Amniotic epithelial cell (primary cell): Measurements from ENCODE around the gene TMBIM4.
A peak's percentile ranks its signal among the peaks of the same experiment; 100 is the strongest.

Source experiments
- DNase-seq: peaks from one replicate; pipeline ENCODE4 v3.0.0-alpha.2; 2010; ENCODE audit warnings: low read depth

TMBIM4 gene

DNA sequence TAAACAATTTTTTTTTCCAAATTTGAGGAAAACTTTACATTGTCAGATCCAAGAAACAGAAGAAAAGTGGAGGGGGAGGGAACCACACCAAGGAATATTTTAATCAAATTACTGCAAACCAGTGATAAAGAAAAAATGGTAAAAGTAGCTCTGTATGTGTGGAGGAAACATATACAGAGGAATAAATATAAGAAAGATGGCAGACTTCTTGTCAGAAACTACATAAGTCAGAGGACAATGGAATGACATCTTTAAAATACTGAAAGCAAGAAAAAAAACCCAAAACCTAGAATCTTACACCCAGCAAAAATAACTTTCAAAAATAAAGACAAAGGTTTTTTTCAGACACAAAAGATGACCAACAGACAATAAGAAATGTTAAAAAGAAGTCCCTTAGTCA lies 29.1 kb downstream of the TMBIM4 start:
- peak; percentile 33 for DNase-seq

DNA sequence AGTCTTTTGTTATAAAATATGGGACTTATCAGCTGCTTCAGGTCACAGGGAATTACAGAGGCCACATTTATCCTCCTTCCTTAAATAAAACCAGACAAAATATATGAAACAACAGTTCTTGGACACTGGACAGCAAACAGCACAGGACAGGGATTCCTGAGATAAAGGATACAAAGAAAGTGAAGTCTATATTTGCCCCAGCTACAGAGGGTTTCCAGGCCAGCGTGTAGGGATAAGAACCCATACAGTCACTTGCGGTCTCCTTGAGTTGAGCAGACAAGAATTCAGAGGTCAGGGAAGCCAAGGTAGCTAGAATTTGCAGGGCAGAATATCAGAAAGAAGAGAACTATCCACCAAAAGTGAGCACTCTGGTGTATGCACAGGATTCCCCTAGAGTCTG lies 30.5 kb downstream of the TMBIM4 start:
- no peak for DNase-seq

DNA sequence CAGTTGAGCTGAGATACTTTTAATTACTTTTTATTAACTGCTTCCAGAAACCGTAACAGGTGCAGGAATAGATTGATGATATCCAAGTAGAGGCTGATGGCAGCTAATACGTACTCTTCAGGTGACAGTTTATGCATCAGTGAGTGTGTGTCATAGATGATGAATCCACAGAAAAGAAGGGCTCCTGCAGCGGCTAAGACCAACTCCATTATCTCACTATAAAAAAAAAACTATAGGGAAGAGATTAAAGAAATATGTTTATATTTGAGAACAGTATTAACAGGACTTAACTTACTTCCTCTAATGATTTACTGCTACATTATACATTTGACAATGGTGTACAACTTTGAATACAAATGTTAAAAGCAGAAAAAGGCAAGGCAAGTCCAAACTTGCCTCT lies 31.9 kb downstream of the TMBIM4 start:
- no peak for DNase-seq

DNA sequence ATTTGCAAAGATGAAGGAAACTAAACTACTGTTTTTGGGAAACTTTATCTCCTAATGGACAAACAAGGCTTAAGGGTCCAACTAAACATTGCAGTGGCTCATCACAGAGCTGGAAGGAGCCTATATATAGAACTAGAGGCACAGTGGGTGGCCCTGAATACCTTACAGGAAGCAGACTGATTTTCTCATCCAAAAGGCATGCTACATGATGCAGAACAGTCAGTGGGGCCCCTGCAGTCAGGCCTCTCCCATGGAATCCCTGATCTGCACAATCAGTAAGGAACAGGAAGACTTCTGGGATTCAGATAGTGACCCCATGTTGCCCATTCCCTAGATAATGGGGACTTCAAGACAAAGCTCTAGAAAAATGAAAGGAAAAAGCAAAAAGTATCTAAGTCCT lies 37.4 kb downstream of the TMBIM4 start:
- peak; percentile 92 for DNase-seq

DNA sequence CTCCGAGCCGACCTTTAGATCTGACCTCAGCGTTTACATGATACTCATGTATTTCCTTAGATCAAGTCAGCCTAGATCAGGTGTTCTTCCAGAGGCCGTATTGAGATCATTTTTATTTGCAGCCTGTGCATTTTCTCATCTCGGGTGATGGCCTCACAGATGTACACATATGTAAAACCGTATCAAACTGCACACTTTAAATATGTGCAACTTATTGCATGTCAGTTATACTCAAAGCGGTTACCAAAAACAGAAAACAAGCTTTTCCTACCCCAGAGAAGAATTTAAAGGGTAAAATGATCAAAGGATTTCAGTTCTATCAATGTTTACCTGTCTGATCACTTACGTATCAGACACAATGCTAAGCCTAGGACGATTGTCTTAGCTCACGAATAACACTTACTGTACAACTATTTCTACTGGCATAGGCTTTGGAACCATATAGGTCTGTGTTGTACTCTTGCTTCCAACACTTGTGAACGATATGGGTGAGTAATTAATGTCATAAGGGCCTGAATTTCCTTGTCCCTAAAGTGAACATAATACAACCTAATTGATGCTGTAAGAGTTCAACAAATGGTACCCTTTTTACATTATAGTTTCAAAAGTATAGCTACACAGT lies 38.6 kb downstream of the TMBIM4 start:
- no peak for DNase-seq

DNA sequence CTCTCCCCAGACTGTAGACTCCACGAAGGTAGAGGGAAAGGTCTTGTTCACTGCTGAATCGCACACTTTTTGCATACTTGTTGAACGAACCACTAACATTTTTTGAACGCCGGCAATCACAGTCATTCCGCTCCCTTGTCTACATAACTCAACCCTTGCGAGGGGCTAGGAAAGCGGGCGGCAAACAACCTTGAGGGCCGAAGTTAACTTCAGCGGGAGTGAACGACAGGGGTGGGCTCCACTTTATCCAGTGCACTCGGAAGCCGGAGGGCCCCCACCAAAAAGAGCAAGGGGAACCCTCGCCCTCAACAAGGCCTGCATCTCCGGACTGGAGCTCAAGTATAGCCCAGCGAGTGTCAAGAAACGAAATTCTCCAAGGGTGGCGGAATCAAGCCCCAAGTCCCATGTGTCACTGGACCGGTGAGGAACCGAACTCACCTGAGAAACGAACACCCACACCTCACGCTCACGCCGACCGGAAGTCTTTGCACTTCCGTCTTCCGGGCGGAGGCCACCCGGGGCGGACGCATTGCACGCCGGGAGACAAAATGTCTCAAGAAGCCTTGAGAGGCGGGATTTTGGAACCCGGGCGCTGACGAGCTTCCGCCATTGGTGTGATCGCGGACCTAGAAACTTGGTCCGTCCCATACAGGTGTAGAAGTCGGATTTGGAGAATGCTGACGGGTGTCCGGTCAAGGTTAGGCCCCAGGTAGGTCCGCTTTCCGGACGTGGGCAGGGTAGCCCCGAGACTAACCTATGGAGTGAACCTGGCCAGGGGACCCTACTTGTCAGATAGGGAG lies 39.3 kb downstream of the TMBIM4 start, which contains the start of gene LLPH:
LLPH (minus strand) TSS at position 484 of the 800 bp plus-strand sequence. CDS start 1,644 bp downstream, outside the sequence.
- peak; percentile 84 for DNase-seq

DNA sequence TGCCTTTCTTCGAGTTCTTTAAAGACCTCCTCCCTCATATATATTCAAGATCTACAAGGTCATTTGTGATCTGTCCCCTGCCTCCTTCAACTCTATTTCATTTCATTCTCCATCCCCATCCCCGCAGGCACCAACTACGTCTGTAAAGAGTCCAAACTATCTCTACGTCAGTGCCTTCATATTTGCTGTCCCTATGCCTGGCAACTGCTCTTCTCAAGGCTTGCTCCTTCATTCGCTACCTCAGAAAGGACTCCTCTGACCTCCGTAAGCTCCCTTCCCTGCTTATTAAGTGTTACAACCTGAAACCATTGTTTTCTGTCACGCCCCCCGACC lies 39.9 kb downstream of the TMBIM4 start:
- peak; percentile 38 for DNase-seq

DNA sequence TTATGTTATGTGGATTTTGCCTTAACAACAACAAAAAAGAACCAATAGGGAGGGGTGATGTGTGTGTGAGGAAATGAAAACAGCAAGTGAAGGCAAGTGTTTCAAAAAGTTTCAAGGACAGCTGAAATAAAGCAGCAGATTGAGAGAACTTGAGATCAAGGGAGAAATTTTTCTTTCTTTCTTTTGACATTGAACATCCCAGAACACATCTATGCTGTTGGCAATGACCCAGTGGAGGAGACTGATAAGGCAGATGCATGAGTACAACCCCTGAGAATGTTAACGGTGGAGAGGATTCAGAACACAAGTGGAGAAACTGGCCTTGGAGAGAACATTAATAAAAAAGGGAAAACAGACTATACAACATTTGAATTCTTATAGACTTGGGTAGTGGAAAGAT lies 42.1 kb downstream of the TMBIM4 start:
- peak; percentile 98 for DNase-seq

DNA sequence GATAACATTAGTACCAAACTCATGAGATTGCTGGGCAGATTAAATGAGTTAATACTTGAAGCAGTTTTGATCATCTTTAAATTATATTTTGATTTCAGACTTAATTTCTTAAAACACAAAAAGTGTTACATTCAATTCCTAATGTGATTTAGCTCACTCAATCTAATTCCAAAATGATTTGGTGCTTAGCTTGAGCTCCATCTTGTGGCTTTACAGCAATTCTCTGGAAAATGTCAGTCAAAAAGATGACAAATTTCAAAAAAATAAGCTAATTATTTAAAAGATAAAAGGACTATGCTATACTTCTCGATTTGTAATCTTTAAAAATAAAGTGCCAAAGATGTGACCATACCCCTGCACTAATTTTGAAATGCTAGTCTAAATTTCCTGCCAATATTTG lies 49.3 kb downstream of the TMBIM4 start:
- DNase-seq: no peak

DNA sequence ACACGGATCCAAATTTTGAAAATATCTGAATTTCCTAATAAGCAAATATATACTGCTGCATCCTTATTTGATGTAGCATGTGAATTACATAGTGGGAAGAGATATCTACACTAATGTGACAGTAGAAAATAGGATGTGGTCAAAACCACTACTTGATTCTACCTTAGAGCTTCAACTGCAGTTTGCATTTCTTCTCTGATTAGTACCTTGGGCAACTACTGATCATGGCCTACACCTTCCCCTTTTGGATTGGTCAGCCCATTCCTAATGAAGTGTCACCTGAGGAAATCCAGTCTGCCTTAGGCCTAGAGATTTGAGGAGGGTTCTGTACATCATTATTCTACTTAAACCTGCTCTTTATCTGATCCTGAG lies 49.9 kb downstream of the TMBIM4 start:
- DNase-seq: no peak

DNA sequence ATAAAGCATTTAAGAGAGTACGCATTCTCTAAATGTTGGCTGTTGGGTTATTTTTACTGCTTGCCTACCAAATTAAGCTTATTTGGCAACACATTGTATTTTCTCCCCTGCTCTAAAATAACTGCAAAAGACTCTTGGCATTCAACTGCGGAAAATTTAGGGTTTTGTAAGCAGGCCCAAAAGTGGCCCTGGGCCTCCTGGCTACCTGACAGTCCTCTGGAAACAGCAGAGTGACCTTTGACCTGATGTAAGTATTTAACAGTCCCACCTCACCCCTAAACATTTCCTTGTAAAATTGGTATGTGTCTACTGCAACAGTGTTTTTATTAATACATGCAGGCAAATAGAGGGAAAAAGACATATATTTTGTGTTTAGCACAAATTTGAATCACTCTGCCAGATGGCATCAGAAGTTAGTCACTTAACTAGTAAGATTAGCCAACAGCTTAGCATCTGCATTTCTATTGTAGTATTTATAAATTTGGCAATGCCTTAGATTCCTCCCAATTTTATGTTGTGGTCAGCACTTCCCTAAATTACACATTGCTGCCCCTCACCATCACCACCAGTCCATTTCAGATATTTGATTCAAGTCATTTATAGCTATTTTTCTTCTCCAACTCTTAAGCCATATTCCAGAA lies 50.4 kb downstream of the TMBIM4 start:
- DNase-seq: no peak

DNA sequence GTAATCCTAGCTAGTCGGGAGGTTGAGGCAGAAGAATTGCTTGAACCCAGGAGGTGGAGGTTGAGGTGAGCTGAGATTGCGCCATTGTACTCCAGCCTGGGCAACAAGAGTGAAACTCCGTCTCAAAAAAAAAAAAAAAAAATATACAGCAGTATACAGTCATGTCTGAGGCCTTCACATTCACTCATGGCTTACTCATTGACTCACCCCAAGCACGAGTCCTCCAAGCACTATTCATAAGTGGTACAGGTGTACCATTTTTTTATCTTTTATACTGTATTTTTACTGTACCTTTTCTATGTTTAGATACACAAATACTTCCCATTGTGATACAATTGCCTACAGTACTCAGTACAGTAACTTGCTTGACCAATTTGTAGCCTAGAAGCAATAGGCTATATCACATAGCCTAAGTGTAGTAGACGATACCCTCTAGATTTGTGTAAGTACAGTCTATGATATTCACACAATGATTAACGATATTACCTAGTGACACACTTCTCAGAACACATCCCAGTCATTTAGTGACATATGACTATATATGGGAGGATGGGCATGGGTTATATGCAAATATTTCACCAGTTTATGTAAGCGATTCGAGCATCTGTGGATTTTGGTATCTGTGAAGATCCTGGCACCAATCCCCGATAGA lies 51.4 kb downstream of the TMBIM4 start:
- DNase-seq: peak; percentile 65

DNA sequence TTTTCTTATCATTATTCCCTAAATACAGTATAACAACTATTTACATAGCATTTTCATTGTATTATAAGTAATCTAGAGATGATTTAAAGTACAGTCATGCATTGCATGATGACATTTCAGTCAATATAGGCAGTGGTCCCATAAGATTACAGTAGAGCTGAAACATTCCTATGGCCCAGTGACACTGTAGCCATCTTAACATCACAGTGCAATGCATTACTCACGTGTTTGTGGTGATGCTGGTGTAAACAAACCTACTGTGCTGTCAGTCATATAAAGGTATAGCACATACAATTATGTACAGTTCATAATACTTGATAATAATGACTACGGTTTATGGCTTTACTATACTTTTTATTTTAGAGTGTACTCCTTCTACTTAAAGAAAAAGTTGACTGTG lies 52.6 kb downstream of the TMBIM4 start:
- no peak for DNase-seq

DNA sequence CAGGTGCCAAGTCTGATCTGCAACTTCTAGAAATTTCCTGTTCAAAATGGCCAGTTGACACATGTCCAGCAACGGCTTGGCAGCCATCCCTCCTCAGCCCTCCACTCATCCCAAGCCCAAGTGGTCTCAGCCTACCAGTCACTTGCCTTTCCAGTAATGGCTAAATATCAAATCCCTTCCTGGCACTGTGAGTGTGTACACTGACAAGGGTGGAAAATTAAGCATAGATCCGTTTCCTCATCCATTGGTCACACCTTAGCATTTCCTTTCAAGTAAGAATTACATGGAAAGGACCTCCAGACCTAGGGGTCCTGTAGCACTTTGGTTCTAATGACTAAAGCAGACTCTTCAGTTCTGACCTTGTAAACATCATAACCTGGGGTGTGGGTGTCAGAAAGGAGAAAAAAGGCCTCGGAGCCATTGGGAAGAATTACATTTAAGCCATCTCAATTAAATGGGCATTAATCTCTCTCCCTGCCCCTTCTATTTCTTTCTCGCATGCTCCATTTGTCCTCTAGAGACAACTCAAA lies 54.7 kb downstream of the TMBIM4 start:
- DNase-seq: no peak

DNA sequence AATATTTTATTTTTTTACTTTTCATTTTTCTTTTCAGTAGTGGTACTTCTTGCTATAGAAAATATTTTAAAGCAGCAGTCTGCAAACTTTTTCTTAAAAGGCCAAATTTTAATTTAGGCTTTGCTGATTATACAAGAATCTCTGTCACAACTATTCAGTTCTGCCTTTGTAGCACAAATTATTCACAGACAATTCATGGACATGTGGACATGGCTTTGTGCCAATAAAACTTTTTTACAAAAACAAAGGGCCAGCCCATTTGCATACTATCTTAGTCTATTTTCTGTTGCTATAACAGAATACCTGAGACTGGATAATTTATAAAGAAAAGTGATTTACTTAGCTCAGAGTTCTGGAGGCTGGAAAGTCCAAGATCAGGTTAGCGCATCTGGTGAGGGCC lies 56.3 kb downstream of the TMBIM4 start:
- DNase-seq: no peak

DNA sequence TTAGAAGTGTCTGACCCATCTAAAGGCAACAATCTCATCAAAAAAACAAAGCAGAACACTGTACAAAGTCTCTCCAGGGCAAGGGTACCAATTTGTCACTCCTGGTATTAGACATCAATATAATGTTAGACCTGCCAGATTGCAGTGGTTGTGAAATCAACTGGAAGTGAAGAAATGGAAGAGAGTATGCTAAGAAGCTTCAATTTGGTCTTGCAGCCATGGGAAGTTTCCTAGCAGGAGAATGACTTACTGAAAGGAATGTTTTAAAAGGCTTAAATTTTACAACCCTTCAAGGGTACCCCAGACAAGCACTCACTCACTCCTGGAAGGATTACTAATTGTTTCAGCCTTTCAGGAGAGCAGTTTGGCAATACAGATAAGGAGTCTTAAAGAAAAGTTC lies 58.2 kb downstream of the TMBIM4 start:
- peak; percentile 91 for DNase-seq

DNA sequence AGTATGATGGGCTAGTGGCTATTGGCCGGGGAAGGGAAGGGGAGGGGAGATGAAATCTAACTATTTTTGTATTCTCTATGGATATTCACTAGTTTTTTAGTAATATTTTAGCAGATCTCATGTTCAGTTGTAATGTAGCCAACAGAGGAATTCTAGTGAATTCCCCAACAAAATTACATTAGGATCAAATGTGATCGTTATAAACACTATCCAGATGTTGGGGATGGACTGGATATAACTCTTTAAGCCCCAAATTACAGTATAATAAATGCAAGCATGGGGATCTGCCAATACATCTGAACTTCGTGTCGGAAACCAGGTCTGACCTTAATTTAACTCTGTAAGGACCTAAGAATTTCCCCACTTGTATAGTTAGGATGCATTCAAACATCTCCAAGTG lies 60.7 kb downstream of the TMBIM4 start:
- DNase-seq: no peak

DNA sequence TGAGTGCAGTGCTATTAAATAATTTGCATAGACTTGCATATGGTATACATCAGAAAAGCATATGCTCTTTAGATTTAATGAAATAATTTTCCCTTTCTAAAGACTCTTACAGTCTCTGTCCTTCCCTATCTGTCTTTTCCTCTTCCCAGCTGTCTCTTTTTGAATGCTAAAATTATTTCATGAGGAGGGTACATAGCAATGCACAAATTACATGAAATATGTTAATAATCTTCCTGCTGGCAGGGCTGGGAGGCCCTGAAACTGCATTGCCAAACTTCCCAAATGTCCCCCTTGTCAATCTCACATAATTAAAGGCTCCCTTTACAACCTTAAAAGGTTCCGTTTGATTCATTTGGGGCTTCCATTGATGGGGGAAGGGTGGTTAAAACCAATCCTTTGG lies 61.4 kb downstream of the TMBIM4 start:
- no peak for DNase-seq

DNA sequence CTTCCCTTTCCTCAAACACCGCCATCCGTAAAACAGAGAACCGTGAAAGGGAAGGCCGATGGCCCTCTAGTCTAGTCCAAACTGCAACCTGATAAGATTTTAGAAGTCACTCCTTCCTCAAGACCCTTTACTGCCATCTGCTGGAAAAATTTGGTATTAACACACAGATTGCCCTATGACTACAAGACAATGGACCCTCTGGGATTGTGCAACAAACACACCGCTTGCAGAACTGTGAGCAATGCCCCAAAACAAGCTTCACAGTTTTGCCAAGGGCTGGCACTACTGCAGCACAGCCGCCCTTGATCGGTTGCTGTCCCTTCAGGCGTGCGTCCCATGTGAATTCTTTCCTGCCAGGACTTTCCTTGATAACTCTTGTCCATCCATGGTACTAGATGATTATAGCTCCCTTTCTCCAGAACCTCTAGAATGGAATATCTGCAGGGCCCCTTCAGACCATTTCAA lies 62.3 kb downstream of the TMBIM4 start:
- peak; percentile 93 for DNase-seq

DNA sequence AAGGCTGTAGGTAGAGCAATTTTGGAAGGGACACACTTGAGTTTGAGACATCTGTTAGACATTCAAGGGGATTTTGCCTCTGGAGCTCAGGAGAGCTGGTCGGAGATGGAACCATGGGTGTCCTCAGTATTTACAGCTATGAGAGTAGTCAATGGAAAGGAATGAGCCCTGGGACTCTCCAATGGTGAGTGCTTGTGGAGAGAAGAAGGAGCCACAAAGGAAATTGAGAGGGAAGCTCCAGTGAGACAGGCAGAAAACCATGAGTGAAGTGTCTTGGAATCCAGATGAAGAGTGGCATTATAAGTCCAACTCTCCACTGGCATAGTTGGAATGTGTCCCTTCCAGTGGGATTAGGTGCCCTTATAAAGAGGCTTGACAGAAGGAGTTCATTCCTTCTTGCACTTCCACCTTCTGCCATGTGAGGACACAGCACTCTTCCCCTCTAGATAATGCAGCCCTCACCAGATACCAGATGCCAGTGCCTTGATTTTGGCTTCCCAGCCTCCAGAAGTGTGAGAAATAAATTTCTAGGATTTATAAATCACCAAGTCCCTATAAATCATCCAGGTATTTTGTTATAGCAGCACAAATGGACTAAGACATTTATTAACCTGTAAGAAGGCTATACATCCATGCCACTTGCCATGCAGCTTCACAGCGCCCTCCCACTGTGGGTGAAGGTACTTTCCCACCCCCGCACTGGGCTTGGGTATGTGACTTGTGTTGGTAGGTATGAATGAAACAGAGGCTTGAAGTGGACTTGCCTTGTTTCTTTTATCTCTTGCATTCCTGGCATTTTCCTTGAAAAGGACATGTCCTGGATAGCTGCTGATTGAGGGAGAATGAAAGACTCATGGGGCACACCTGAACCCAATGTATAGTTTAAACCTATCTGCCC lies 66.5 kb downstream of the TMBIM4 start:
- no peak for DNase-seq

DNA sequence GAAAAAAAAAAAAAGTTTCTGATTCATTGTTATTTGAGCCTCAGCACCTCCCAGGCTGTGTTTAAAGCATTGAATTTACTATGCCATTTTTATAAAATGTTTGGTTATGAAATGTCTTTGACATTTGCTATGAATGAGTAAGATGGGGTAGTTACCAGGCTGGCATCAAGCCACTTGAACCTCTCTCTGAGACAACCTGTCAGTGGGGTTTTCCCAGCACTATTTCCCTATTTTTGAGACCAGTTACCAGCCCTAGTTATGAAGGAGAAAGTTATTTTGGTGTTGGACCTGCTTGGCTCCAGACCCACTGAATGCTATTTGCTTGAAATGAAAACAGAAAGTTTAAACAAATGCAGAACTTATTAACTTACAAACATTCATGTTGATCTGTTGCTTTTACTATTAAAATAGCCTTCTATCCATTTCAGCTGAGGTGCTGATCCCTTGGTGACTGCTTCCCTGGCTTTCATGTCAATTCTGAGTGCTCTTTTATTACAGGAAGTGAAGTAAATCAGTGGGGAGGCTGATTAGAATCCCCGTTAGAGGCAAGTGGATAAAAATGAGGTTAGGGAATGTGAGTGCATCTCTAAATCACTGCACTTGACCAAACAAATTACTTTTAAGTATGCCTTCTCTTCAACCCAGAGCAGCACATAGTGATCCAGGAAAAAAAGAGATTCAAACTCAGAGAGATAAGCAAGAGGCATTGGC lies 77.1 kb downstream of the TMBIM4 start:
- peak; percentile 50 for DNase-seq
